HEK293T (cell line): Measurements from ENCODE around the gene GNB5.

ENCODE experiments used
- ARNT ChIP-seq: fragments of 450-650 bp; IDR thresholded peaks from 2 replicates; pipeline ENCODE4 v1.6.1; 2017; ENCODE audit warnings: mild to moderate bottlenecking
- BHLHE40 ChIP-seq: fragments of 450-650 bp; IDR thresholded peaks from 2 replicates; pipeline ENCODE4 v1.6.1; 2016; ENCODE audit warnings: mild to moderate bottlenecking, moderate library complexity, borderline replicate concordance
- CTBP1 ChIP-seq: fragments of 450-650 bp; IDR thresholded peaks from 2 replicates; pipeline ENCODE4 v1.6.1; 2016; ENCODE audit warnings: borderline replicate concordance
- ELF4 ChIP-seq: fragments of 450-650 bp; IDR thresholded peaks from 2 replicates; pipeline ENCODE4 v1.6.1; 2017; ENCODE audit warnings: antibody characterized with exemption
- FOXA1 ChIP-seq: fragments of 450-650 bp; IDR thresholded peaks from 2 replicates; pipeline ENCODE4 v1.6.1; 2016; ENCODE audit warnings: mild to moderate bottlenecking
- FOXK2 ChIP-seq: fragments of 450-650 bp; IDR thresholded peaks from 2 replicates; pipeline ENCODE4 v1.6.1; 2016; ENCODE audit warnings: mild to moderate bottlenecking
- FOXM1 ChIP-seq: fragments of 450-650 bp; IDR thresholded peaks from 2 replicates; pipeline ENCODE4 v1.6.1; 2017; ENCODE audit warnings: mild to moderate bottlenecking, borderline replicate concordance
- HDGF ChIP-seq: fragments of 450-650 bp; IDR thresholded peaks from 2 replicates; pipeline ENCODE4 v1.6.1; 2017; ENCODE audit warnings: antibody characterized with exemption, borderline replicate concordance
- LEF1 ChIP-seq: fragments of 450-650 bp; IDR thresholded peaks from 2 replicates; pipeline ENCODE4 v1.6.1; 2017; ENCODE audit warnings: mild to moderate bottlenecking, borderline replicate concordance
- SP1 ChIP-seq: fragments of 450-650 bp; IDR thresholded peaks from 2 replicates; pipeline ENCODE4 v1.6.1; 2017
- SUZ12 ChIP-seq: fragments of 450-650 bp; IDR thresholded peaks from 2 replicates; pipeline ENCODE4 v1.6.1; 2016; ENCODE audit warnings: mild to moderate bottlenecking
- TARDBP ChIP-seq: fragments of 450-650 bp; IDR thresholded peaks from 2 replicates; pipeline ENCODE4 v1.6.1; 2016
- ZNF384 ChIP-seq: fragments of 450-650 bp; IDR thresholded peaks from 2 replicates; pipeline ENCODE4 v1.6.1; 2016
- TF ChIP-seq, protein P1 (sequence below): fragments of 450-650 bp; IDR thresholded peaks from 2 replicates; pipeline ENCODE4 v1.6.1; 2016

DNA sequence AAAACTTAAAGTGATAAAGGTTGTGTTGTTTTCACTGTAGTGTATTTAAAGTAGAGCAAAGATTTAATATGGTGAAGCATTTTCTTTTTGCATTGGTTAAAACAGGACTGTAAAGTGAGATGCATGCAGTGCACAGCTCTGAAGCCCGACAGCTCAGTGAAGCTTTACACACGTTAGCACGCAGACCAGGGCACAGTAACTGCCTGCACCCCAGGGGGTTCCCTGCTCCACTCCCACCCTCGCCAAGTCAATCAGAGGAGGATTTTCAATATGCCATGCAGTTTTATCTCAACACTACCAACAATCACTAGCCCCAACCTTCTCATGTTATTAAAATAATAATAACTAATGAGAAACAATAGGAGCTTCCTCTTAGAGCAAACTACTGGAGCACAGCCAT is 50.5 kb downstream of the GNB5 start:
- TF ChIP-seq TARDBP (no peak), SP1 (no peak), FOXM1 (no peak), ARNT (no peak), FOXA1 (no peak), CTBP1 (no peak), SUZ12 (no peak), BHLHE40 (no peak), FOXK2 (no peak), ELF4 (no peak), HDGF (no peak), ZNF384 (no peak), LEF1 (no peak)
- TF ChIP-seq, protein P1, sequence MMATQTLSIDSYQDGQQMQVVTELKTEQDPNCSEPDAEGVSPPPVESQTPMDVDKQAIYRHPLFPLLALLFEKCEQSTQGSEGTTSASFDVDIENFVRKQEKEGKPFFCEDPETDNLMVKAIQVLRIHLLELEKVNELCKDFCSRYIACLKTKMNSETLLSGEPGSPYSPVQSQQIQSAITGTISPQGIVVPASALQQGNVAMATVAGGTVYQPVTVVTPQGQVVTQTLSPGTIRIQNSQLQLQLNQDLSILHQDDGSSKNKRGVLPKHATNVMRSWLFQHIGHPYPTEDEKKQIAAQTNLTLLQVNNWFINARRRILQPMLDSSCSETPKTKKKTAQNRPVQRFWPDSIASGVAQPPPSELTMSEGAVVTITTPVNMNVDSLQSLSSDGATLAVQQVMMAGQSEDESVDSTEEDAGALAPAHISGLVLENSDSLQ: no peak
